Daoy (cell line): ENCODE measurements around the gene CACNA1D. TPM values are rescaled to one million over a fixed set of nuclear protein-coding genes. Genes with fewer than 3 reads are reported as not detected.

Experiments
- DNase-seq: peaks from one replicate; pipeline ENCODE4 v3.0.0-alpha.2; 2015; ENCODE audit warnings: low read depth
- total RNA-seq: library from RNA; depleted of rRNA; stranded (reverse); fragments of >200 nt; shearing (Covaris generic); gene quantifications from 2 replicates; pipeline ENCODE4 v1.2.3, GENCODE V29; 2014; rRNA removed

Gene CACNA1D
- total RNA-seq, 1 experiment from 2014 or later: 1.4 TPM

DNA sequence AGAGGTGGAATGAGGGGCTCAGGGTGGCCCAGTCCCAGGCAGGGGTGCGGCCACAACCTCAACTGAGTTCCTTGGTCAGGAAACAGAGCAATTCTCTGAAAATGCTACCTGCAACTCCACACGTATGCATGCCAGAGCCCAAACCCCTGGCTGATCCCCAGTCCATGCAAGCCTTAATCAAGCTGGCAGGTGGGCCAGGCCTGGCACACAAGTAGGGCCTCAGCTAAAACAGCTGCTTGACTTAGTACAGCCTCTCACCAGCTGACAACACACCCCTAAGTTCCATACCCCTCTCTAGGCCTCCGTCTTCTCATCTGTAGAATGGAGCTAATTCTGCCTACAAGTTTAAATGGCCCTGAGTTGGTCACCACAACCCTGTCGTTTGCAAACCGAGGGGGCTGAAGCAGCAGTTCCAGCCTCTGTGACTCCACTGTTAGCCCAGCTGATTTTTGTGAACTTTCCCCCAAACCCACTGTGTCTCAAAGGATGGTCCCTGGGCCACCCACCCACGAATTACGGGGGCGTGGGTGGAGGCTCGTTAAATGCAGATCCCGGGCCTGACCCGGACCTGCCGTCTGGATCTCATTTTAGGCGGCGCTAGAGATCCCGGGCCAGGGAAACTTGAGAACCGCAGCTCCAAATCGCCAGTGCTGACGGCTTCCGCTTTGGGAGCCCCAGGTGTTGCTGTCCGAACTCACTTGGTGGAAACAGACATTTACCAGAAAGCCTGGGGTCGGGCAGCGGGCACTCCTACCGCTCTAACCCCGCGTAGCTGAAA, 350.9 kb downstream of the CACNA1D start:
- peak; percentile 54 for DNase-seq

- no peak for DNase-seq
These were observed 351.4 kb downstream of the CACNA1D start for GRCh38 chr3:53845881-53846133.

GRCh38 chr3:53846134-53846850, 351.9 kb downstream of the CACNA1D start, which contains the start of the genes CHDH and IL17RB:
Gene CHDH (minus strand): TSS chr3:53846419. CDS start chr3:53824008, 22,411 bp downstream.
Gene IL17RB (plus strand): TSS chr3:53846568. CDS start chr3:53846589, 21 bp downstream.
- peak; percentile 57 for DNase-seq

GRCh38 chr3:53846851-53847155, 352.4 kb downstream of the CACNA1D start:
- no peak for DNase-seq

- no peak for DNase-seq
These were observed 355.5 kb downstream of the CACNA1D start for GRCh38 chr3:53849916-53850315.

DNA sequence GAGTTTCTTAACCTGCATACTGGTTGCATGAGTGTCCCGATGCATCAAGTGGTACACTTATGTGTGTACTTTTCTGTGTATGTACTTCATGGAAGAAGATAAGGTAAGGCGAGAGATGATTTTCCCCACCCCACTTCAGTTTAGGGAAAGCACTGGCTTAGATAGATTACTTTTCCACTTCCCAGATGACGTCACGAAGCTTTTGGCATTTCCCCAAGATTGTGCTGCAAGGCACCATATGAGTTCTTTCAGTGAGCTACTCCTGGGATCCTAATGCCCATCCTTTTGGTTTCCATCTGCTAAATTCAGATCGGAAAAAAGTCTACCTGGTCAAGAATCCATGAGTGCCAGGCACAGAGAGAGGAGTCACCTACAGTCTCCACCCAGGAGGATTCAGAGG, 356.5 kb downstream of the CACNA1D start:
- DNase-seq: peak; percentile 20

DNA sequence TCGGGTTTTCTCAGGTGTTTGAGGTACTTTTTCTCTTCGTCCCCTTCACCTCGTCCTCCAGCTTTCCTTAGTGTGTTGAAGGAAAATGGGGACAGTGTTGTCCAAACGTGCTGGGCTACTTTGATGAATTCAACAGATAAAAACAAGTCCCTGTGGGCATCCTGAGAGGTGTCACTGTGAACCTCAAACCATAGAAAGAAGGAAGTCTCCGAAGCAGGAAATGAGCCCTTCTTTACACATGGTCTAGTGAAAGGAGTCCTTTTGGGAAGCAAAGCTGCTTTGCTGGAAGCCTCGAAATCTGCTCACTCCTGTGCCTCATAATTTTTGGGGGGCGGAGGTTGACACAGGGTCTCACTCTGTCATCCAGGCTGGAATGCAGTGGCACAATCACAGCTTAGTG, 362.6 kb downstream of the CACNA1D start:
- no peak for DNase-seq

- no peak for DNase-seq
These were observed 363.8 kb downstream of the CACNA1D start for GRCh38 chr3:53858096-53858741.

GRCh38 chr3:53859178-53859577, 364.8 kb downstream of the CACNA1D start:
- no peak for DNase-seq

DNA sequence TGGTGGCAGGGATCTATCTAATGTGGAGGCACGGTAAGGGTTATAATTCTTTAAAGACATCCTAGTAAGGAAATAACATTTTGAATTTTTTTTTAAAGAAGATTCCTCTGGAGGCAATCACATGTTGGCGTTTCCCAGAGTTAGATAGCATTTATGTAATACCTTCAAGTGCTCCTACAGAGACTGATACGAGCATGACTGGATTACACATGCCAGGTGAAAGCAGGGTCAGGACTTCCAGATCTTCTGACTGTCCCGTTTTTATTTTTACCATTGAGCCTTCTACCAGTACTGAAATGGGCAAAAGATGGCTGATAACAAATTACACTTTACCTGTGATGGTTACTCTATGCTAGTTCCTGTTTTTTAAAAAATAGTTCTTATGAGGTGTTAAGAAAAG, 365.8 kb downstream of the CACNA1D start:
- DNase-seq: no peak

- DNase-seq: no peak
These were observed 367.8 kb downstream of the CACNA1D start for GRCh38 chr3:53862241-53862640.

DNA sequence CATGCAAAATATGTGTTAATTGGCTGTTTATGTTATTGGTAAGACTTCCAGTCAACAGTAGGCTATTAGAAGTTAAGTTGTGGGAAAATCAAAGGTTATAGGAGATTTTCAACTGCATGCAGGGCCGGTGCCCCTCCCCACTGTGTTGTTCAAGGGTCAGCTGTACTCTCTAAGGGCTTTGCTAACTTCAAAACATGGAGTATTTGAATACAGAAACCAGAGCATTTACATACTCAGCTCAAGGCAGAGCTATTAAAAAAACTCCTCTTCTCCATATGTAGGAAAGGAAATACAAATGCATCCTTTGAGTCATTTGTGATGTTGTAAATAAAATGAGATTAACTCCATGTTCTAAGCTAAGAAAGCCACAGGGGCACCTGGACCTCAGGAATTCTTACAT, 368.7 kb downstream of the CACNA1D start:
- no peak for DNase-seq

Other genes starting within 250 kb of the CACNA1D start
- 197 and 212 TPM in 2 replicates for gene TKT, start 238.6 kb upstream of the CACNA1D start, total RNA-seq
- 9.0 and 18.0 TPM in 2 replicates for gene DCP1A, start 147.1 kb upstream of the CACNA1D start, total RNA-seq